GM12864 (cell line): ENCODE data around the gene NFIX.

ENCODE experiments used
- DNase-seq: peaks from one replicate; pipeline ENCODE4 v3.0.0-alpha.2; 2011; ENCODE audit warnings: low read depth
- H3K4me3 ChIP-seq: 2 replicates; pipeline ENCODE4 v1.5.1; 2011; ENCODE audit warnings: mild to moderate bottlenecking, low read depth, low read length, control low read depth
- TF ChIP-seq, protein P1 (sequence below): IDR thresholded peaks from 2 replicates; pipeline ENCODE4 v1.5.1; 2011; ENCODE audit warnings: low read depth, mild to moderate bottlenecking, moderate library complexity, low read length, control low read depth, inconsistent platforms; ENCODE audit errors: missing control alignments

NFIX gene

DNA sequence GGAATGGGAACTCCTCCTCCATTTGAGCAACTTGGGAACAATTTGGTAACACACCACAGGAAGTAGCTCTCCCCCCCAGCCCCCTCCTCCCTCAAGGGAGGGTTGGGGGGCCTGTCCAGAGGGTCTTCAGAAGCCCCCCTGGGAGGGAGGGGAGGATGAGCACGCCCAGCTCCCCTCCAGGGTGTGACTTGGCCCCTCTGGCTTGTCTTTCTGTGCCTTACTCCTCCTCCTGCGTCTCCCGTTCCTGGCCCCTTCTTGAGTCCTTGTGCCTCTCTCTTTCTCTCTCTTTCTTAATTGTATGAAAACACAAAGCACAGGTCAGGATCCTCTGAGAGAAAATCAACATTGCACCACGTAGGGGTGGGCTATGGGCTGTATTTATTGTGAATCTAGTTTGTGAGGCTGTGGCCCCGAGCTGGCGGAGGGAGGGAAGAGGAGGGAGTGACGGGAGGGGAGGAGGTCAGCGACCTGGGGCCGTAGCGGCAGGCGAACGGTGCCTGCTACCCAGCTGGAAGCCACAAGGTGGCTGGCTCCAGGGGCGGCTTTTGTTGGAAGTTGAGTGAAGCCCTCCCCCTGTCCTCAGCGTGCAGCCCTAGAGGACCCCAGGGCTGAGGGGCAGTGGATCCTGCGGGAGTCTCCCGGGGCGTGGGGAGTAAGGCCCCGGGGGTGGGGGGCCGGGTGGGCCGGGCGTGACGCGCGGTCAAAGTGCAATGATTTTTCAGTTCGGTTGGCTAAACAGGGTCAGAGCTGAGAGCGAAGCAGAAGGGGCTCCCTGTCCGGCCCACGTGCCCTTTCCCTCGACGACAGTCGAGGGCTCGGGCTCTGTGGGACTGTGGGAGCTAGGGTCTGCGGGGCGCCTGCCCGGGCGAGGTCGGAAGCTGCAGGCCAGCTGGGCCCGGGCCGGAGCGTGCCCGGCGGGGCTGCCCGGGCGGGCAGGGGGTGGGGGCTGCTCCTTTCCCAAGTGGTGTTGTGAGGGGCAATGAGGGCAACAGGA, 101.0 kb downstream of the NFIX start:
- TF ChIP-seq, protein P1, sequence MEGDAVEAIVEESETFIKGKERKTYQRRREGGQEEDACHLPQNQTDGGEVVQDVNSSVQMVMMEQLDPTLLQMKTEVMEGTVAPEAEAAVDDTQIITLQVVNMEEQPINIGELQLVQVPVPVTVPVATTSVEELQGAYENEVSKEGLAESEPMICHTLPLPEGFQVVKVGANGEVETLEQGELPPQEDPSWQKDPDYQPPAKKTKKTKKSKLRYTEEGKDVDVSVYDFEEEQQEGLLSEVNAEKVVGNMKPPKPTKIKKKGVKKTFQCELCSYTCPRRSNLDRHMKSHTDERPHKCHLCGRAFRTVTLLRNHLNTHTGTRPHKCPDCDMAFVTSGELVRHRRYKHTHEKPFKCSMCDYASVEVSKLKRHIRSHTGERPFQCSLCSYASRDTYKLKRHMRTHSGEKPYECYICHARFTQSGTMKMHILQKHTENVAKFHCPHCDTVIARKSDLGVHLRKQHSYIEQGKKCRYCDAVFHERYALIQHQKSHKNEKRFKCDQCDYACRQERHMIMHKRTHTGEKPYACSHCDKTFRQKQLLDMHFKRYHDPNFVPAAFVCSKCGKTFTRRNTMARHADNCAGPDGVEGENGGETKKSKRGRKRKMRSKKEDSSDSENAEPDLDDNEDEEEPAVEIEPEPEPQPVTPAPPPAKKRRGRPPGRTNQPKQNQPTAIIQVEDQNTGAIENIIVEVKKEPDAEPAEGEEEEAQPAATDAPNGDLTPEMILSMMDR: peak; percentile 27
- no peak for DNase-seq
- H3K4me3 ChIP-seq: no peak overlapping the region

DNA sequence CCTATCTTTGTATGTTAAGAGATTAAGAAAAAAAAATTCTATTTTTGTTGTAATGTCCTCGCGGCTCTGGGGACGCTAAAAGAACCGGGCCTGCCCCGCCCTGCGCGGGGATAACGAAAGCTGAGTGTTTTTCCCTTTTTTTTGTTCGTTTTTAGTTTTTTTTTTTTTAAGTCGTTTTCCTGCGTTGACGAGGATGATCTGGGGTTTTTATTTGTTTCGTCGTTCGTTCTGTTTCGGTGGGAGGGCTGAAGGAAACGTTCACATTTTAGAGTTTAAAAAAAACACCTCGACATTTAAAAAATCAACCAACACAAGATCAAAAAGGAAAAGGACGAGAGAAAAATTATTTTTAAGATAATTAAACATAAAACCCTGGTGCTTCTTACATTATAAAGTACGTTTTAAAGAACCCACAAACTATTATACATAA, 101.8 kb downstream of the NFIX start:
- TF ChIP-seq, protein P1: no peak
- H3K4me3 ChIP-seq: no peak overlapping the region
- no peak for DNase-seq

DNA sequence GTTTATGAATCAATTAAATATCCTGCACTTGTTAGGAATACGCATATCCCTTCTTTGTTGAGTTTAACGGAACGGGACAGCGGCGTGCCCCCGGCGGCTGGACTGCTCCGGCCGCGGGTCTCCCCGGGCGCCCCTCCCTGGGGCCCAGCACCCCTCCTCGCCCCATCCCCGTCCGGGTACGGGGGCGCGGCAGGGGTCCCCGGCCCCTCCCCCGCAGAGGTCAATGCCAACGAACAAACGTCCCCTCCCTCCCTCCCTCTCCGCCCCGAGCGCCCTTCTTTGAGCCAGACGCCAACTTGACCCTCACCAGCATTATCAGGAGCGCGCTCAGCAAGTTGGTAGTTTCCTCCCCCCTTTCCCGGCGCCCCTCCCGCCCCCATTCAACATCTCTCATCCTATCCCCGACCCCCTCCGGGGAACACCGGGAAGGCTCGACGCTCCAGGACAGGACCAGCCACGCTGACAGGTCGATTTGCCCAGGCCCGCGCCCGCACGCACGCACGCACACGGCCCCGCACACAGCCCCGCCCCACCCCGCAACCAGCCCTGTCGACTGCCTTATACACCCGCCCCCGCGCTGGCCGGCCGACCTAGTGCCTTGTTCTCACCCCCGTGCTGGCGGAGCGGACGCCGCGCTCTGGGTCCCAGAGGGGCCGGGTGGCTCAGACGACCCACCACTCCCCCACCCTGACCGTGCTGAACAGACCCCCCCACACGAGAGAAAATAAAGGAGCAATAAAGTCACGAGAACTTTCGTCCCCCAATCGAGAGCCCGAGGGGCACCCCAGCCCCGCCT, 102.4 kb downstream of the NFIX start:
- no peak overlapping the region for H3K4me3 ChIP-seq
- TF ChIP-seq, protein P1: no peak
- DNase-seq: no peak

DNA sequence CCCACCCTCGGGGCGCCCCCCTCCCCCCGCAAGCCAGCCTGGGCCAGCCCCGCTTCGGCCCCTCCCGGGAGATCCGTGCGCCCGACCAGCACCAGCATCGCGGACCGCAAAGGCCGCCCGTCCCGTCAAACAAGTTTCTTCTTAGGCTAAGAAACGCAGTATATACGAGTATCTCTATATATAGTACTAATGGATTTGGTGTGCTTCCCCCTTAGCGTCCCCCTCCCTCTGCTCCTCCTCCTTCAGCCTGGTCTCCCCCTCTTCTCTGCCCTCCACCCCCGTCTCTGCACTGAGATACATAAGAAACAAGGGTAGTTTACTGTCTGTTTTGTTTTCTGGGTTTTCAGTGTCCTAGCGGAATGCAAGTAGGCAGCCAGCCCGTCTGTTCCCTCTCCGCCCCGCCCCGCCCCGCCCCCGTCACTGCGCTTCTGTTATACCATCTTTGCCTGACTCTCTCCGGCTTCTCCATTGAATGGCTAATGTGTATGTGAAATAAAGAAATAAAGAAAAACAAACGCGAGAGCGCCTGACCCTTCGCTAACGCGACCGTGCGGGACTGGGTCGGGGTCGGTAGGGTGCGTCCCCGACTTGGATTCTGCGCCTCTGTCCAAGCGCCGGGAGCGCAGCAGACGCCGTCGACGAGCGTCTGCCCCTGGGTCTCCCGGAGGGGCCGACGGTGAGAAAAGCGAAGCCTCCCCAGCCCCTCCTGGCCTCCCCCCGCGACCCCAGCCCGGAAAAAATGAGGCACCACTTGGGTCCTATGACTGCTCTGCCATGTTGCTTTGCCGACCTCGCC, 103.2 kb downstream of the NFIX start:
- H3K4me3 ChIP-seq: no peak overlapping the region; the same call in 1 of the 2 replicates
- DNase-seq: no peak

DNA sequence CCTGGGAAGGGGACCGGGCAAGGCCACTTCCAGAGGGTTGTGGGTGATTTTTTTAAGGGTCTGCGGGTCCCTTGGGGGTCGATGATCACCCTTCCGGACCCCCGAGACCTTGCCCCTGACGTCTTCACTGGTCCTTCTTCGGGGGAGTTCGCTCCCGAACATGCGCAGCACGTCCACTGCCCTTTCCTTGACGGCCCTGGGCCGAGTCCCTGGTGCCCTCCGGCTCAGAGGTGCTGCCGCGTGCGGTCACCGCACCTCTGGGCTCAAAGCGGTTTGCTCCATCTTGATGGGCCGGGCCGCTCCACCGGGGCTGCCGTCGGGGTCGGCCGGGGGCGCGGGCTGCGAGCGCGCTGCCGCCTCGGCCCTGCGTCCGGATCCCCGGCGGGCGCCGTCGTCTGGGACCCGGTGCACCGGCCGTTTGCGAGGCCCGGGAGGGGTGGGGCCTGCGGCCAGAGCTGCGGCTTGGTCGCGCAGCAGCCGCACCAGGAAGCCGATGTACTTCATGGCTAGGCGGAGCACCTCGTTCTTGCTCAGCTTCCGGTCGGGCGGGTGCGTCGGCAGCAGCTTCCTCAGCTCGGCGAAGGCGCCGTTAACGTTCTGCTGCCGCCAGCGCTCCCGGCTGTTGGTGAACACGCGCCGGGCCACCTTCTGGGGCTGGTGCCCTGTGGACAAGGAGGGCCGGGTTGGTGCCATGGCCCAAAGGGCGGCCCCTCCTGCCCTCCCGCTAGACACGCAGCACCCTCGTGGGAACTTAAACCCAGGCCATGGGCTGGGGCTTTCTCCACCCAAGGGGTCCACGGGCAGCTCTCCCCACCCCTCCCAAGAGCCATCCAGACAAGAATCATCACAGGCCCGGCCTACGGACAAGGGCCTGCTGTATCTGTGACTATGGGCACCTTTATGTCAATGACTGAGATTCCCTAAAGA, 104.1 kb downstream of the NFIX start:
- no peak for DNase-seq
- TF ChIP-seq, protein P1: no peak
- H3K4me3 ChIP-seq: peak overlapping the region; percentile 39

More for the DNA sequence above, 103.2 kb downstream of the NFIX start:
- TF ChIP-seq, protein P1: no peak
